Measurements from ENCODE around the gene SDK1.
"Not testable (repeated sequence)": the region's sequence is repeated elsewhere in the genome, so short reads cannot be mapped to it uniquely, and the experiment has no call there.

SDK1 gene

GRCh38 chr7:4200546-4201094, 899.6 kb downstream of the SDK1 start:
- no peak for DNase-seq

GRCh38 chr7:4201566-4201965, 900.5 kb downstream of the SDK1 start:
- DNase-seq = no peak

- DNase-seq = no peak
These were observed 901.2 kb downstream of the SDK1 start for GRCh38 chr7:4202154-4202736.

- DNase-seq = no peak
These were observed 901.9 kb downstream of the SDK1 start for GRCh38 chr7:4202954-4203353.

- no peak for DNase-seq
These were observed 902.8 kb downstream of the SDK1 start for GRCh38 chr7:4203626-4204512.

- no peak for DNase-seq
These were observed 903.6 kb downstream of the SDK1 start for GRCh38 chr7:4204513-4205165.

- DNase-seq = no peak
These were observed 904.8 kb downstream of the SDK1 start for GRCh38 chr7:4205828-4206227.

GRCh38 chr7:4207011-4207410, 906.0 kb downstream of the SDK1 start:
- DNase-seq = no peak

GRCh38 chr7:4208086-4208485, 907.0 kb downstream of the SDK1 start:
- no peak for DNase-seq

GRCh38 chr7:4208586-4208985, 907.5 kb downstream of the SDK1 start:
- DNase-seq = no peak

GRCh38 chr7:4209126-4209525, 908.1 kb downstream of the SDK1 start:
- no peak for DNase-seq

- DNase-seq = no peak
These were observed 908.9 kb downstream of the SDK1 start for GRCh38 chr7:4209966-4210365.

- no peak for DNase-seq
These were observed 909.8 kb downstream of the SDK1 start for GRCh38 chr7:4210821-4211220.

GRCh38 chr7:4211261-4211660, 910.2 kb downstream of the SDK1 start:
- no peak for DNase-seq

GRCh38 chr7:4212376-4212775, 911.3 kb downstream of the SDK1 start:
- DNase-seq = no peak

GRCh38 chr7:4214291-4215155, 913.5 kb downstream of the SDK1 start:
- no peak for DNase-seq

- DNase-seq = no peak
These were observed 914.2 kb downstream of the SDK1 start for GRCh38 chr7:4215176-4215720.

GRCh38 chr7:4216016-4216415, 915.0 kb downstream of the SDK1 start:
- no peak for DNase-seq

- DNase-seq = not testable (repeated sequence)
These were observed 916.1 kb downstream of the SDK1 start for GRCh38 chr7:4217126-4217660.

- DNase-seq = no peak
These were observed 917.4 kb downstream of the SDK1 start for GRCh38 chr7:4218481-4218880.

GRCh38 chr7:4220011-4220410, 919.0 kb downstream of the SDK1 start:
- DNase-seq = no peak

GRCh38 chr7:4221043-4221442, 920.0 kb downstream of the SDK1 start:
- no peak for DNase-seq

Data from NCI-H2171 (cell line).